IPS DF 4.7 (cell line): ENCODE measurements around the gene GPR68.
"Not testable (repeated sequence)": the region's sequence is repeated elsewhere in the genome, so short reads cannot be mapped to it uniquely, and the experiment has no call there.

Source experiments
- DNase-seq: peaks from one replicate; pipeline ENCODE4 v3.0.0-alpha.2; 2013; ENCODE audit warnings: low spot score; ENCODE audit errors: extremely low read depth

The GPR68 gene

GRCh38 chr14:91254461-91254860 is 10.0 kb upstream of the GPR68 start:
- no peak for DNase-seq

GRCh38 chr14:91253795-91254323 is 9.4 kb upstream of the GPR68 start:
- no peak for DNase-seq

- DNase-seq, result no peak
These were observed 8.6 kb upstream of the GPR68 start for GRCh38 chr14:91252871-91253794.

GRCh38 chr14:91250912-91251311 is 6.4 kb upstream of the GPR68 start:
- no peak for DNase-seq

GRCh38 chr14:91249841-91250616 is 5.5 kb upstream of the GPR68 start:
- no peak for DNase-seq

GRCh38 chr14:91246051-91246852 is 1.7 kb upstream of the GPR68 start:
- DNase-seq, result no peak

- DNase-seq, result not testable (repeated sequence)
These were observed 1.1 kb upstream of the GPR68 start for GRCh38 chr14:91245616-91246015.

GRCh38 chr14:91245029-91245428 is 525 bp upstream of the GPR68 start:
- DNase-seq, result no peak

- no peak for DNase-seq
These were observed 1.4 kb downstream of the GPR68 start for GRCh38 chr14:91243074-91243471.

GRCh38 chr14:91242635-91243034 is 1.9 kb downstream of the GPR68 start:
- no peak for DNase-seq

GRCh38 chr14:91241863-91242262 is 2.6 kb downstream of the GPR68 start:
- DNase-seq, result no peak

GRCh38 chr14:91238661-91239060 is 5.8 kb downstream of the GPR68 start:
- no peak for DNase-seq

- DNase-seq, result no peak
These were observed 6.4 kb downstream of the GPR68 start for GRCh38 chr14:91238085-91238484.

GRCh38 chr14:91237219-91237618 is 7.3 kb downstream of the GPR68 start:
- DNase-seq, result no peak

GRCh38 chr14:91235841-91236240 is 8.7 kb downstream of the GPR68 start:
- DNase-seq, result no peak

- DNase-seq, result no peak
These were observed 9.8 kb downstream of the GPR68 start for GRCh38 chr14:91234791-91235114.

GRCh38 chr14:91233936-91234790 is 10.3 kb downstream of the GPR68 start:
- DNase-seq, result no peak

- DNase-seq, result no peak
These were observed 11.9 kb downstream of the GPR68 start for GRCh38 chr14:91232603-91233002.

- DNase-seq, result no peak
These were observed 12.5 kb downstream of the GPR68 start for GRCh38 chr14:91232052-91232451.

GRCh38 chr14:91231446-91231845 is 13.1 kb downstream of the GPR68 start:
- DNase-seq, result no peak
